Stimulated activated CD4-positive, alpha-beta T cell treated with anti-CD3 and anti-CD28 coated beads, Interleukin-15, amount 100 ng/mL, for 48 hours (primary cell): ENCODE measurements around the gene FOXP1.

ENCODE experiments used
- DNase-seq, 2 donors: peaks; one replicate each; pipeline ENCODE4 v3.0.0-alpha.2; 2020; ENCODE audit warnings: low read depth in 2 of 2

The FOXP1 gene

DNA sequence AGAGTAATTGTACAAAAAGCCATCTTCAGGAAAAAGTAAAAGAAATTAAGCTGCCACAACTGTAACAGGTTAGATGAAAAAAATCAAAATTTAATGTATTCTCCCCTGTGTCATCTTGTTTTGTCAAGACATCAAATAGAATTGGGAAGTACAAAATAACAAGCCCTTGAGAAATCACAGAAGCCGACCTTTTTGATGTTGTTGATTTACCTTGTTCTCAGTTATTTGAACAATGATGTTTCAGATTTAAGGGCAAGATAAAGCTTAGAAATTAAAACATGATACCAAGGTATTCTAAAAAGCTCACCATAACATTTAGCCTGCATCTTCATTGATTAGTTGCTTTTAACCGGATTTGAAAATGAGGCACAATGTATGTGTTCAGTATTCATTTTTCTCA lies 523.0 kb downstream of the FOXP1 start:
- DNase-seq: no peak

DNA sequence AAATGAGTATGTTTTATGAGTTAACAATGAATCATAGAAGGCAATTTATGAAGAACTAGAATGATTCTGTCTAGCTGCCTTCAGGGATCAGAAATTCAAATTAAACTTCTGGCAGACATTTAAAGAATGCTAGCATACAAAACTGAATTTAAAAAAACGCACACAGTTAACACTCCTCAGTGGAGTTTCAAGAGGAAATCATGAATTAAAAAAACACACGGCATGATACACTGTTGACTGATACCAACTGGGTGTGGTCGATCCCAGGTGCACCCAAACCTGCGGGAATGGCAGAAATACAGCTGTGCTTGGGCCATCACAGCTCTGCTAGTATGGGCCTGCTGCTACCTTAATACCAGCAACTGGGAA lies 526.0 kb downstream of the FOXP1 start:
- no peak for DNase-seq

GRCh38 chr3:71056327-71056726 lies 527.2 kb downstream of the FOXP1 start:
- DNase-seq: no peak

GRCh38 chr3:71055257-71056001 lies 528.1 kb downstream of the FOXP1 start:
- DNase-seq: no peak

DNA sequence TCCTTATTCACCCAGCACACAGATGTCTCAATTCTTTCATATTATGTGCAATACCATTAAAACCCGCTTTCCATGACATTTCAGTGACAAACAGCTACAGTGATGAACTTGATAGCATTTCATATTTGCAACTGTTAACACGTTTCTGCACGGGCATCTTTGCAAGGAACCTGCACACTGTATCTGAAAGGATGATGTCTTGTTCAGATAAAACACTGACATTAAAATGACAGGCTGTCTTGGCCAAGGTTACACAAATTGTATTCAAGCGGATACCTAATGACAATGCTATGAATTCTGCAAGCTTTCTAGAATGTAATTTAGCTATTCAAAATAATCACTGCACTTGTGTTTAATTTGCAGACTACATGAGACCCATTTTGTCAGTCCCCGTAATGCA lies 529.2 kb downstream of the FOXP1 start:
- no peak for DNase-seq

DNA sequence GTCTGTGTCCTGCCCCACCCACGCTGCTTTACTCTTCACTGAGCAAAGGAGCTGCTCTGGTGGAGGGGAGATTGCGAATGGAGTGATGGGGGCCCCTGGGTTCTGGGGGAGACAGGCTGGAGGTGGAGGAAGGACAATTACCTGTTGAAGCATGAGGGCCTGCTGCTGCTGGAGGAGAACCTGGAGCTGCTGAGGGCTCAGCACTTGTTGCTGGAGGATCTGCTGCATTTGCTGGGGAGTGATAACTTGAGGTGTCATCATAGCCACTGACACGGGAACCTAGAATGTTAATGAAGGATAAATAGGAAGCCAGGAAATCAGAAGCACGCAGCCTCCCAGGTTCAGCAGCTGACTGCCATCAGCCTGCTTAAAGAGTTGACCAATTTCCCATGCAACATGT lies 530.0 kb downstream of the FOXP1 start:
- DNase-seq: no peak

DNA sequence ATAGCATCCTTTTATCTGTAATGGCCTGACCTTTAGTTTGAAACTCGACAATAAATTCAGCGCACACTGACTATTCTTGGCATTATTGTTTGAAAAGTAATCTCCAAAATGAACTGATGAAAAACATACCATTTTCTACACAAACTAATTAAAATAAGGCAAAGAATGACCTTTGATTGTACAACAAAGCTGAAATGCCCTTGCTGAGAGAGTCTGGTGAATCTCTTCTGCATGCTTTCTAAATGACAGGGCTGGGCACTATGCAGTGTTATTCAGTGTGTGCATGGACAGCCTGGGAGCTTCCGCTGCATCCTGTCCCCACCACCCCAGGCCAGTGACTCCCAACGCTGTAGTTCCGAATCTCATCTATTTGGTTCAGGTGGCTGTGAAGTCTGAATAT lies 530.8 kb downstream of the FOXP1 start:
- DNase-seq: no peak

GRCh38 chr3:71051893-71052687 lies 531.4 kb downstream of the FOXP1 start:
- no peak for DNase-seq

DNA sequence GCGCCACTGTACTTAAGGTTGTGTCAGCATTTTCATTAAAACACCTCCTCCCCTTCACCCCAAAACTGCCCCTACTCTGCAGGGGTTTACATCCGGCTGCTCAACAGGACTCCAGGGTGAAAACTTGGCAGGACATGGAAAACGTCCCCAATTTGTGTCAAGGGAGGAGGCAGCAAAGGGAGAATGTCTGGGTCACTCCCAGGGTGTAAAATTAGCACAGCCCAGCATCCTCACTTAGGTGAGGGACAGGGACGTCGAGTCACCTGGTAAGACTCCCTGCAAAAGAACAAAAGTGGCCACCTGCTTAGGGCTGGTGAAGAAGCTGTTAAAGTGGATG lies 532.3 kb downstream of the FOXP1 start:
- DNase-seq: no peak

- no peak for DNase-seq
Observed at GRCh38 chr3:71050538-71051258, 532.8 kb downstream of the FOXP1 start.

DNA sequence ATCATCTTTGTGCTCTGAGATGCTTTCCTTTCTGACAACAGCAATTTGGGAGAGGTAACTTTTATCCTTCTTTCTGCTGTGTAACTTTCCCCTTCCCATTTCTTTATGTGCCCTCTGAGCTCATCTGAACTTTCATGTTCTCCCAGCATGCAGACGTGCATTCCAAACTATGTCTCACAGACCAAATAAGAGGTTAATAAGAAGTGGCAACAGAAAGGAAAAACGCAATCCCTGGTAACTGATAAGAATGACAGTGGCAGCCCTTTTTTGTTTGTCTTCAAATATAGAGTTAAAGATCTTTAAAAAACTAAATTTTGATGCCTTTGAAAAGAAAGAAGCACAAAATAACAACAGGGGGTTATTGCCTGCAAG lies 533.4 kb downstream of the FOXP1 start:
- DNase-seq: no peak

GRCh38 chr3:71048948-71049347 lies 534.6 kb downstream of the FOXP1 start:
- DNase-seq: no peak

- DNase-seq: no peak
Observed at GRCh38 chr3:71047616-71048531, 535.7 kb downstream of the FOXP1 start.

DNA sequence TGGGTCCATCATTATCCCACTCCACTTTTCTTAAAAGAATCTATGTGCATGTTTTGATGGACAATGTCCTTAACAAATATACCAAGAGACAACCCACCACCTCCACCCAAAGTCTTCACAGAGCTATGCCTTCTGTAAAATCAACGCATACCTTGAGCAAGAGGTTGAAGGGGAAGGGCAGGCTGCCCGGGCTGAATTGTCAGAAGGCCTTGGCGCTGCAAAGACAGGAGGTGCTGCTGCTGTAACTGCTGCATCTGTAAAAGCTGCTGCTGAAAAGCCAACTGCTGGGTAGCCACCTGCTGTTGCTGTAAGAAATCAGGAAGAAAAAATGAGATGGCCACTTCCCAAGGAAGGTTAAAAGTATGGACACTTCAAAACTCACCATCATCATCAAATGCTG lies 536.7 kb downstream of the FOXP1 start:
- DNase-seq: no peak

GRCh38 chr3:71045917-71046282 lies 537.6 kb downstream of the FOXP1 start:
- DNase-seq: peak in 1 of 2 donors; percentile 27

DNA sequence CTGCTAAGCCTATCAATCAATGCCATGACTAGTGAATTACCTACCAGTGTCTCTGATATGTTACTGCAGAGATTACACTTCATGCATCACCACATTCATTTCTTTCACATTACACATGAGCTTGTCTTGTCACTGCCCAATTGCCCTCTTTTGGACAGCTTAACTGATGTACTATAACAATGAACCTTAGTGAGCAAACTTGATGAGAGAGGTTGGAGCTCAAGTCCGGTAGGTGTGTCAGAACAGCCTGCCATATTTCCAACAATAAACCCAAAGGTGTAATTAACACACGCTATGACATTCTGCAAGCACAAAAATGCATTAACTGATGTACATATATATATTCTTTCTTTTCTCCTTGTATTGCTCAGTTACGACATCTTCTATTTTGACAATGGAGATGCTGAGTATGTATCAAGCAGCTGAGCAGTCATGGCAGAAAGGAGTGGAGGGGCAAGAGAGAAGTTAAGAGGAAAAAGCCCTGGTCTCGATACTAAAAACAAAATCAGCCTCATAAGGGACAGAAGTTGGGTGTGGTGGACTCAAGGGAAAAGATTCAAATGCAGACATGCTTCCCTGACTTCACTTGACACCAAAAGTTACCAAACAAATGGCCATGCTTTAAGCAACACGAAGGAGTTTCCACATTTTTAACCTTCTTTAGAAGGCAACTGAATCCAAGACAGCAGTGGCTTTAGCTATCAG lies 538.2 kb downstream of the FOXP1 start:
- no peak for DNase-seq

GRCh38 chr3:71042759-71043158 lies 540.8 kb downstream of the FOXP1 start:
- no peak for DNase-seq

GRCh38 chr3:71041371-71041770 lies 542.2 kb downstream of the FOXP1 start:
- no peak for DNase-seq

DNA sequence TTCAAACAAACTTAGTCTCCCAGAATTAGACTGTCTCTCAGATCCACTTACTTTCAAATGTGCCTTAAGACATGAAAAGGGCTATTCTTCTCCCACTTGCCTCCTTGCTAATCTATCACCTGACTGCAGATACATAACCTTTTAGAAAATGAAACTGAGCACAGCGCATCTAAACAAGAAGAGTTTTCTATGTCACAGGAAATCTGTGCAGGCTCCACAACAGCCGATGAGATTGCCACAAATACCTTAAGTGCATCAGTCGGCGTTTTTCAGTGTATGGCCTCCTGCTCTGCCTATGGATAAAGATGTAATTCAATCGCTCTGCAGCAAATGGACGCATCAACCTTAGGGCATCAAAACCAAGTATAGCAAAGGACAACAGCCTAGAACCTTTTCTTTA lies 544.2 kb downstream of the FOXP1 start:
- DNase-seq: no peak

DNA sequence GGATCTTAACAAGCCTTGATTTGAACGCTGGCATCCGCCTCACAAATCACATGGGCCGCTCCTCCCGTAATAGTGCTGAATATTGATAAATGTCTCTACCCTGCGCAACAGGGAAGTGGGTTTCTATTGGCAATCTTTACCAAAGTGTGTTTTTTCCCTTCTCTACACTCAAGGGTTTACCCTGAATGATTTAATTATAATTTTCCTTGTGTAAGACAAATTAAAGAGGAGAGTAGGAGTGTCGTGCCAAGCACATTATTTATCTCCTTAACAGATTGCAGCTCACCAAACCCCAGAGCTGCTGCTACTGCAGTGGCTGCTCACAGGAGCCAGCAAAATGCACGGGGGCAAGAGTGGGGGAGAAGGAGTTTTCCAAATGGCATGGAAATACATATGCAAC lies 545.8 kb downstream of the FOXP1 start:
- no peak for DNase-seq

DNA sequence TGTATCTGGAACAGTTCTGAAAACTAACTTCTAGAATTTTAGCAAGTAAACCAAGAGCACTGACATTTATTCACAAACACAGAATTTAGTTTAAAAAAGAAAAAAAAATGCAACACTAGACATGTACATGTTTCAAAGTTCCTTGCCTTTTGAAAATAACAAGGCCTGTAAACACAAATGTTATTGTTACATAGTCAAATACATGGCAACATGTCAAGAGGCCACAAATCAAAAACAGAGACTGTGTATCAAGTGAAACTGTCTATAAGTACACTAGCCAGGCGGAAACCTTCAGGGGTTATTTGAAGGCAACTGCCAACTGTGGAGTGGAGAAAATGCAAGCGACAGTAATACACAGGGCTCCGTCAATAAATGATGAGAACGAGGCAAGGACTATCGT lies 547.6 kb downstream of the FOXP1 start:
- DNase-seq: no peak
